Measurements from ENCODE around the gene ILKAP.

Gene ILKAP

GRCh38 chr2:238136820-238137537, 66.5 kb downstream of the ILKAP start:
- DNase-seq (ENCODE audit: low read depth in 1 of 2, low spot score in 1 of 2), result peak; percentile 81 to 96
- Histone ChIP-seq H3K27ac (replicated peaks) (peak overlapping the region; percentile 29; the same call in 1 of the 2 replicates), H3K27me3 (ENCODE audit: insufficient read depth, poor library complexity, severe bottlenecking) (no peaks in the 10 kb centered on the region), H3K4me3 (replicated peaks; ENCODE audit: insufficient read depth, low read length) (no peak overlapping the region)
- TF ChIP-seq, protein P1, sequence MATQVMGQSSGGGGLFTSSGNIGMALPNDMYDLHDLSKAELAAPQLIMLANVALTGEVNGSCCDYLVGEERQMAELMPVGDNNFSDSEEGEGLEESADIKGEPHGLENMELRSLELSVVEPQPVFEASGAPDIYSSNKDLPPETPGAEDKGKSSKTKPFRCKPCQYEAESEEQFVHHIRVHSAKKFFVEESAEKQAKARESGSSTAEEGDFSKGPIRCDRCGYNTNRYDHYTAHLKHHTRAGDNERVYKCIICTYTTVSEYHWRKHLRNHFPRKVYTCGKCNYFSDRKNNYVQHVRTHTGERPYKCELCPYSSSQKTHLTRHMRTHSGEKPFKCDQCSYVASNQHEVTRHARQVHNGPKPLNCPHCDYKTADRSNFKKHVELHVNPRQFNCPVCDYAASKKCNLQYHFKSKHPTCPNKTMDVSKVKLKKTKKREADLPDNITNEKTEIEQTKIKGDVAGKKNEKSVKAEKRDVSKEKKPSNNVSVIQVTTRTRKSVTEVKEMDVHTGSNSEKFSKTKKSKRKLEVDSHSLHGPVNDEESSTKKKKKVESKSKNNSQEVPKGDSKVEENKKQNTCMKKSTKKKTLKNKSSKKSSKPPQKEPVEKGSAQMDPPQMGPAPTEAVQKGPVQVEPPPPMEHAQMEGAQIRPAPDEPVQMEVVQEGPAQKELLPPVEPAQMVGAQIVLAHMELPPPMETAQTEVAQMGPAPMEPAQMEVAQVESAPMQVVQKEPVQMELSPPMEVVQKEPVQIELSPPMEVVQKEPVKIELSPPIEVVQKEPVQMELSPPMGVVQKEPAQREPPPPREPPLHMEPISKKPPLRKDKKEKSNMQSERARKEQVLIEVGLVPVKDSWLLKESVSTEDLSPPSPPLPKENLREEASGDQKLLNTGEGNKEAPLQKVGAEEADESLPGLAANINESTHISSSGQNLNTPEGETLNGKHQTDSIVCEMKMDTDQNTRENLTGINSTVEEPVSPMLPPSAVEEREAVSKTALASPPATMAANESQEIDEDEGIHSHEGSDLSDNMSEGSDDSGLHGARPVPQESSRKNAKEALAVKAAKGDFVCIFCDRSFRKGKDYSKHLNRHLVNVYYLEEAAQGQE (IDR thresholded peaks at IDR 0.05; ENCODE audit: insufficient replicate concordance, low read depth), result no peak
- no peak for TF ChIP-seq SPI1 (IDR thresholded peaks at IDR 0.05; ENCODE audit: borderline replicate concordance, low read depth)
- TF ChIP-seq, protein P2, sequence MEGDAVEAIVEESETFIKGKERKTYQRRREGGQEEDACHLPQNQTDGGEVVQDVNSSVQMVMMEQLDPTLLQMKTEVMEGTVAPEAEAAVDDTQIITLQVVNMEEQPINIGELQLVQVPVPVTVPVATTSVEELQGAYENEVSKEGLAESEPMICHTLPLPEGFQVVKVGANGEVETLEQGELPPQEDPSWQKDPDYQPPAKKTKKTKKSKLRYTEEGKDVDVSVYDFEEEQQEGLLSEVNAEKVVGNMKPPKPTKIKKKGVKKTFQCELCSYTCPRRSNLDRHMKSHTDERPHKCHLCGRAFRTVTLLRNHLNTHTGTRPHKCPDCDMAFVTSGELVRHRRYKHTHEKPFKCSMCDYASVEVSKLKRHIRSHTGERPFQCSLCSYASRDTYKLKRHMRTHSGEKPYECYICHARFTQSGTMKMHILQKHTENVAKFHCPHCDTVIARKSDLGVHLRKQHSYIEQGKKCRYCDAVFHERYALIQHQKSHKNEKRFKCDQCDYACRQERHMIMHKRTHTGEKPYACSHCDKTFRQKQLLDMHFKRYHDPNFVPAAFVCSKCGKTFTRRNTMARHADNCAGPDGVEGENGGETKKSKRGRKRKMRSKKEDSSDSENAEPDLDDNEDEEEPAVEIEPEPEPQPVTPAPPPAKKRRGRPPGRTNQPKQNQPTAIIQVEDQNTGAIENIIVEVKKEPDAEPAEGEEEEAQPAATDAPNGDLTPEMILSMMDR (IDR thresholded peaks at IDR 0.05; ENCODE audit: insufficient read depth, low read length), result no peak
- no peak for TF ChIP-seq POLR2AphosphoS5 (IDR thresholded peaks at IDR 0.05; ENCODE audit: low read depth)
- no peak for TF ChIP-seq GABPA (IDR thresholded peaks at IDR 0.05; ENCODE audit: low read depth)

DNA sequence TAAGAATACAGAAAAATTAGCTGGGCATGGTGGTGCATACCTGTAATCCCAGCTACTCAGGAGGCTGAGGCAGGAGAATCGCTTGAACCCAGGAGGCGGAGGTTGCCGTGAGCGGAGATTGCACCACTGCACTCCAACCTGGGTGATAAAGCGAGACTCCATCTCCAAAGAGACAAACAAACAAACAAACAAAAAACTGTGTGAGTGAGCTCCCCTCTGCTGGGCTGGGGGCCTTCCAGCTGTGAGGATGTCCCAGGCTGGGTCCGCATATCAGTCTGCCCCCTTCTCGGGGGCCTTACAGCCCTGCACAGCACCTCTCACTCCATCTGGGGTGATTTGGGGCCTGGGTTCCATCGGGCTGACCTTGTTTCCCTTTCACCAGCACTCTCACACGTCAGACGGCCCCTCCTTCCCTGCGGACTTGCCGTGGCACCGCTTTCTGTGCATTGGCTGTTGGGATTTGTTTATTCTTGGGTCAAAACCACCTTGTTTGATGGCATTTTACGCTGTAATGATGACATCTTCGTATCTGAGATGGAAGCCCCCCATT, 67.8 kb downstream of the ILKAP start:
- H3K27ac ChIP-seq (replicated peaks), result no peak overlapping the region
- no peak for DNase-seq (ENCODE audit: low read depth in 1 of 2, low spot score in 1 of 2)
- TF ChIP-seq, protein P1 (IDR thresholded peaks at IDR 0.05; ENCODE audit: insufficient replicate concordance, low read depth), result no peak
- TF ChIP-seq, protein P2 (IDR thresholded peaks at IDR 0.05; ENCODE audit: insufficient read depth, low read length), result no peak
- TF ChIP-seq SPI1 (IDR thresholded peaks at IDR 0.05; ENCODE audit: borderline replicate concordance, low read depth), result no peak
- no peak for TF ChIP-seq POLR2AphosphoS5 (IDR thresholded peaks at IDR 0.05; ENCODE audit: low read depth)
- no peak for TF ChIP-seq GABPA (IDR thresholded peaks at IDR 0.05; ENCODE audit: low read depth)
- H3K4me3 ChIP-seq (replicated peaks; ENCODE audit: insufficient read depth, low read length), result no peak overlapping the region
- no peaks in the 10 kb centered on the region for H3K27me3 ChIP-seq (ENCODE audit: insufficient read depth, poor library complexity, severe bottlenecking)

GRCh38 chr2:238134393-238134785, 69.1 kb downstream of the ILKAP start:
- no peak for TF ChIP-seq POLR2AphosphoS5 (IDR thresholded peaks at IDR 0.05; ENCODE audit: low read depth)
- TF ChIP-seq, protein P1 (IDR thresholded peaks at IDR 0.05; ENCODE audit: insufficient replicate concordance, low read depth), result no peak
- TF ChIP-seq, protein P2 (IDR thresholded peaks at IDR 0.05; ENCODE audit: insufficient read depth, low read length), result no peak
- no peak for TF ChIP-seq GABPA (IDR thresholded peaks at IDR 0.05; ENCODE audit: low read depth)
- no peak for TF ChIP-seq SPI1 (IDR thresholded peaks at IDR 0.05; ENCODE audit: borderline replicate concordance, low read depth)
- no peak for DNase-seq (ENCODE audit: low read depth in 1 of 2, low spot score in 1 of 2)
- Histone ChIP-seq H3K27me3 (ENCODE audit: insufficient read depth, poor library complexity, severe bottlenecking) (no peaks in the 10 kb centered on the region), H3K4me3 (replicated peaks; ENCODE audit: insufficient read depth, low read length) (no peak overlapping the region), H3K27ac (replicated peaks) (no peak overlapping the region)
